Measurements from ENCODE around the gene TAS2R30.

DNA sequence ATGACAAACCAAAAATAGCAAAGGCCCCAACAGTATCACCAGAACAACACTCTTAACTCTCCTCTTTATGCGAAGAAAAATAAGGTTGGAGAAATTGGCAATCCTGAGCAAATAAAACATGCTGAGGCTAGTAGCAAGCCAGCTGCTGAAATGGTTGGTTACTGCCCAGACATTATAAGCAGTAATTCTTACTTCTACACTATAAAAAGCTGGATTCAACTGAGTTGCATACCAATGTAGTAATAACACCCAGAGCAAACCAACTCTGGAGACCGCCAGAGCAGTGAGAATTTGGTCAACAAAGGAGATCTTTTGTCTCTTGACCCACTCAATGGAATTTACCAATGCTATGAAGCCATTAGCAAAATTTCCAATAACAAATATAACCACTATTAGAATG lies 628 bp downstream of the TAS2R30 start:
- TF ChIP-seq POLR2AphosphoS5 (IDR thresholded peaks at IDR 0.05; ENCODE audit: low read depth, low read length) (no peak), SIN3A (IDR thresholded peaks at IDR 0.05; ENCODE audit: borderline replicate concordance, insufficient read depth, low read length) (no peak), TAF1 (IDR thresholded peaks at IDR 0.05; ENCODE audit: borderline replicate concordance, insufficient read depth, low read length) (no peak)
